Fibroblast of lung (primary cell): ENCODE results near the gene VPS41. TPM values are rescaled to one million over a fixed set of nuclear protein-coding genes. Genes with fewer than 3 reads are reported as not detected.

Experiments
- DNase-seq, 2 donors: peaks; one replicate each; pipeline versions ENCODE4 v3.0.0 to v3.0.0-alpha.2; 2010; ENCODE audit warnings: low read depth in 2 of 2
- H2AFZ ChIP-seq: 2 replicates; pipeline ENCODE4 v1.5.1; 2012; ENCODE audit warnings: low read length, control low read depth, inconsistent platforms
- H3K27ac ChIP-seq: 2 replicates; pipeline ENCODE4 v1.5.1; 2011; ENCODE audit warnings: low read length, control low read depth; ENCODE audit not compliant: insufficient read depth
- H3K27me3 ChIP-seq: 2 replicates; pipeline ENCODE4 v1.5.1; 2011; ENCODE audit warnings: mild to moderate bottlenecking, low read length; ENCODE audit not compliant: control insufficient read depth, insufficient read depth
- H3K36me3 ChIP-seq: 2 replicates; pipeline ENCODE4 v1.5.1; 2011; ENCODE audit warnings: low read length; ENCODE audit not compliant: control insufficient read depth, insufficient read depth
- H3K4me1 ChIP-seq: 2 replicates; pipeline ENCODE4 v1.5.1; 2011; ENCODE audit warnings: low read length; ENCODE audit not compliant: control insufficient read depth, insufficient read depth; ENCODE audit errors: extremely low read depth
- H3K4me2 ChIP-seq: 2 replicates; pipeline ENCODE4 v1.5.1; 2011; ENCODE audit warnings: low read length, control low read depth; ENCODE audit not compliant: insufficient read depth; ENCODE audit errors: extremely low read depth
- H3K4me3 ChIP-seq, 4 experiments: fragments of 200-600 bp in 1 of 4; sonication (generic) in 1 of 4; replicated peaks in 1 of 4; 2 replicates each; pipeline ENCODE4 v1.5.1; 2011 to 2016; ENCODE audit warnings: low read length in 4 of 4, low read depth in 3 of 4, mild to moderate bottlenecking in 3 of 4, control low read depth in 2 of 4, inconsistent platforms in 1 of 4, mixed read lengths in 1 of 4; ENCODE audit not compliant: insufficient read depth in 1 of 4; ENCODE audit errors: control extremely low read depth in 1 of 4
- H3K79me2 ChIP-seq: 2 replicates; pipeline ENCODE4 v1.5.1; 2012; ENCODE audit warnings: mild to moderate bottlenecking, low read length, inconsistent platforms; ENCODE audit not compliant: control insufficient read depth, insufficient read depth
- H3K9ac ChIP-seq: 2 replicates; pipeline ENCODE4 v1.5.1; 2011; ENCODE audit warnings: mild to moderate bottlenecking, low read length, control low read depth; ENCODE audit not compliant: insufficient read depth
- H3K9me3 ChIP-seq: 2 replicates; pipeline ENCODE4 v1.5.1; 2012; ENCODE audit warnings: low read depth, low read length; ENCODE audit not compliant: control insufficient read depth, insufficient read depth
- H4K20me1 ChIP-seq: 2 replicates; pipeline ENCODE4 v1.5.1; 2011; ENCODE audit warnings: low read length; ENCODE audit not compliant: control insufficient read depth, insufficient read depth; ENCODE audit errors: extremely low read depth
- EZH2 ChIP-seq: IDR thresholded peaks from 2 replicates; pipeline ENCODE4 v1.5.1; 2012; ENCODE audit warnings: low read length, control low read depth, mild to moderate bottlenecking; ENCODE audit errors: missing control alignments
- polyA plus RNA-seq, 2 donors: library from polyadenylated mRNA; depleted of rRNA in 1 of 2; stranded (reverse) in 1 of 2; unstranded in 1 of 2; fragments of >200 nt; gene quantifications; 2 replicates each; pipeline ENCODE4 v1.2.1, GENCODE V29; 2011 to 2012; ENCODE audit warnings: missing spikeins in 1 of 2
- total RNA-seq: library from RNA; depleted of rRNA; stranded (reverse); fragments of >200 nt; gene quantifications from 2 replicates; pipeline ENCODE4 v1.2.1, GENCODE V29; 2014
- TF ChIP-seq, protein P1 (sequence below), 2 donors: IDR thresholded peaks in 1 of 2; conservative IDR thresholded peaks in 1 of 2; 1 replicate in 1 of 2; 2 replicates in 1 of 2; pipeline ENCODE4 v1.5.1; 2011 to 2012; ENCODE audit warnings: low read length in 2 of 2, control low read depth in 1 of 2, inconsistent platforms in 1 of 2, low read depth in 1 of 2, mild to moderate bottlenecking in 1 of 2

VPS41 gene
- total and polyA plus RNA-seq, 2 donors (not counting 1 experiment from before 2014, with no cell fraction given): 55.5 to 66.7 TPM

GRCh38 chr7:38700116-38700515, 208.9 kb downstream of the VPS41 start:
- Histone ChIP-seq H4K20me1 (no peaks in the 10 kb centered on the region), H3K27me3 (no peaks in the 10 kb centered on the region), H3K79me2 (no peaks in the 10 kb centered on the region), H3K9me3 (no peaks in the 10 kb centered on the region), H3K9ac (no peak overlapping the region), H3K4me1 (no peaks in the 10 kb centered on the region), H3K4me3 (no peak overlapping the region), H3K4me2 (no peak overlapping the region), H3K36me3 (no peaks in the 10 kb centered on the region), H2AFZ (no peak overlapping the region), H3K27ac (no peak overlapping the region)
- no peak for DNase-seq
- TF ChIP-seq EZH2: no peak
- TF ChIP-seq, protein P1, sequence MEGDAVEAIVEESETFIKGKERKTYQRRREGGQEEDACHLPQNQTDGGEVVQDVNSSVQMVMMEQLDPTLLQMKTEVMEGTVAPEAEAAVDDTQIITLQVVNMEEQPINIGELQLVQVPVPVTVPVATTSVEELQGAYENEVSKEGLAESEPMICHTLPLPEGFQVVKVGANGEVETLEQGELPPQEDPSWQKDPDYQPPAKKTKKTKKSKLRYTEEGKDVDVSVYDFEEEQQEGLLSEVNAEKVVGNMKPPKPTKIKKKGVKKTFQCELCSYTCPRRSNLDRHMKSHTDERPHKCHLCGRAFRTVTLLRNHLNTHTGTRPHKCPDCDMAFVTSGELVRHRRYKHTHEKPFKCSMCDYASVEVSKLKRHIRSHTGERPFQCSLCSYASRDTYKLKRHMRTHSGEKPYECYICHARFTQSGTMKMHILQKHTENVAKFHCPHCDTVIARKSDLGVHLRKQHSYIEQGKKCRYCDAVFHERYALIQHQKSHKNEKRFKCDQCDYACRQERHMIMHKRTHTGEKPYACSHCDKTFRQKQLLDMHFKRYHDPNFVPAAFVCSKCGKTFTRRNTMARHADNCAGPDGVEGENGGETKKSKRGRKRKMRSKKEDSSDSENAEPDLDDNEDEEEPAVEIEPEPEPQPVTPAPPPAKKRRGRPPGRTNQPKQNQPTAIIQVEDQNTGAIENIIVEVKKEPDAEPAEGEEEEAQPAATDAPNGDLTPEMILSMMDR (conservative IDR thresholded peaks at IDR 0.05 in 1 of 2, IDR thresholded peaks at IDR 0.05 in 1 of 2; ENCODE audit: low read depth in 1 of 2, low read length in 2 of 2): no peak

GRCh38 chr7:38699471-38699870, 209.5 kb downstream of the VPS41 start:
- Histone ChIP-seq H3K36me3 (no peaks in the 10 kb centered on the region), H3K27ac (no peak overlapping the region), H3K9ac (no peak overlapping the region), H3K4me1 (no peaks in the 10 kb centered on the region), H3K4me3 (no peak overlapping the region), H3K79me2 (no peaks in the 10 kb centered on the region), H3K9me3 (no peaks in the 10 kb centered on the region), H3K4me2 (no peak overlapping the region), H3K27me3 (no peaks in the 10 kb centered on the region), H4K20me1 (no peaks in the 10 kb centered on the region), H2AFZ (no peak overlapping the region)
- TF ChIP-seq, protein P1 (conservative IDR thresholded peaks at IDR 0.05 in 1 of 2, IDR thresholded peaks at IDR 0.05 in 1 of 2; ENCODE audit: low read depth in 1 of 2, low read length in 2 of 2): no peak
- DNase-seq: peak; percentile 14 to 35

- TF ChIP-seq, protein P1 (conservative IDR thresholded peaks at IDR 0.05 in 1 of 2, IDR thresholded peaks at IDR 0.05 in 1 of 2; ENCODE audit: low read depth in 1 of 2, low read length in 2 of 2): no peak
- TF ChIP-seq EZH2: no peak
- DNase-seq: no peak
- Histone ChIP-seq H4K20me1 (no peaks in the 10 kb centered on the region), H3K27me3 (no peaks in the 10 kb centered on the region), H3K4me1 (no peaks in the 10 kb centered on the region), H2AFZ (no peak overlapping the region), H3K4me2 (no peak overlapping the region), H3K27ac (no peak overlapping the region), H3K9ac (no peak overlapping the region), H3K36me3 (no peaks in the 10 kb centered on the region), H3K9me3 (no peaks in the 10 kb centered on the region), H3K4me3 (no peak overlapping the region), H3K79me2 (no peaks in the 10 kb centered on the region)
Observed at GRCh38 chr7:38694326-38694725, 214.7 kb downstream of the VPS41 start.
